Activated CD8-positive, alpha-beta T cell treated with anti-CD3 and anti-CD28 coated beads for 36 hours (primary cell): ENCODE measurements around the gene RYR1. TPM values are rescaled to one million over a fixed set of nuclear protein-coding genes. Genes with fewer than 3 reads are reported as not detected.

Experiments used
- ATAC-seq: fragments of 200-7000 bp; cut with Tn5 transposase; one replicate; pipeline ENCODE4 v1.10.0; 2021; ENCODE audit warnings: mild to moderate bottlenecking, moderate library complexity
- CTCF ChIA-PET: fragments of 350-600 bp; sonication (Branson Sonifier 250); formaldehyde crosslinking; loops from one replicate; lab custom pipeline; 2021; ENCODE audit warnings: antibody characterized with exemption; lab: Charles Lee
- POLR2A ChIA-PET: fragments of 350-600 bp; sonication (Branson Sonifier 250); formaldehyde crosslinking; loops from one replicate; lab custom pipeline; 2021; ENCODE audit warnings: antibody characterized with exemption; lab: Charles Lee
- DNase-seq: peaks from one replicate; pipeline ENCODE4 v3.0.0-alpha.2; 2020
- H3K27ac Mint-ChIP-seq: one replicate; pipeline ENCODE4 v1.8.0; 2021; ENCODE audit warnings: mild to moderate bottlenecking, mixed read lengths
- H3K27me3 Mint-ChIP-seq: one replicate; pipeline ENCODE4 v1.8.0; 2021; ENCODE audit warnings: mixed read lengths
- H3K36me3 Mint-ChIP-seq: one replicate; pipeline ENCODE4 v1.8.0; 2021; ENCODE audit warnings: low read depth, mixed read lengths
- H3K4me1 Mint-ChIP-seq: one replicate; pipeline ENCODE4 v1.8.0; 2021; ENCODE audit warnings: low read depth, mixed read lengths
- H3K4me3 Mint-ChIP-seq: one replicate; pipeline ENCODE4 v1.8.0; 2021; ENCODE audit warnings: mild to moderate bottlenecking, moderate library complexity, mixed read lengths
- H3K9me3 Mint-ChIP-seq: one replicate; pipeline ENCODE4 v1.8.0; 2021; ENCODE audit warnings: mixed read lengths
- CTCF ChIP-seq: fragments of 200-600 bp; IDR thresholded peaks from one replicate; pipeline ENCODE4 v1.8.0; 2022; ENCODE audit warnings: antibody characterized with exemption, mild to moderate bottlenecking
- intact Hi-C: fragments of 100-400 bp; cut with micrococcal nuclease; formaldehyde crosslinking; loops from one replicate; pipeline ENCODE4 v1.10.0; 2022
- total RNA-seq, 2 experiments: library from RNA; stranded (reverse); gene quantifications; one replicate each; pipeline ENCODE4 v1.2.3, GENCODE V29; 2021

The RYR1 gene
- total RNA-seq, 2 experiments from 2014 or later, result 0.63 to 1.2 TPM

- Mint-ChIP-seq H3K36me3 (peaks cover 7% of the 10 kb centered on the region), H3K27me3 (peaks cover 8% of the 10 kb centered on the region), H3K4me3 (no peak overlapping the region), H3K4me1 (peaks cover 5% of the 10 kb centered on the region), H3K27ac (no peak overlapping the region), H3K9me3 (peaks cover 13% of the 10 kb centered on the region)
- ChIA-PET CTCF (interaction anchor here (1.8 kb wide), 1 partner anchor 16 kb away, joined by 5 read pairs; no protein-coding TSS in a partner anchor), POLR2A (no interaction called here)
- no peak for ATAC-seq
- no peak for DNase-seq
- intact Hi-C loops, result no loop called here
- TF ChIP-seq CTCF, result no peak
Observed at GRCh38 chr19:38531515-38531914, 98.0 kb downstream of the RYR1 start.

- H3K4me1 Mint-ChIP-seq, result peaks cover 20% of the 10 kb centered on the region
- DNase-seq (no peak), ATAC-seq (no peak)
- no peak for TF ChIP-seq CTCF
- H3K4me3 Mint-ChIP-seq, result no peak overlapping the region
- POLR2A ChIA-PET, result no interaction called here
- H3K36me3 Mint-ChIP-seq, result peaks cover 7% of the 10 kb centered on the region
- peaks cover 8% of the 10 kb centered on the region for H3K27me3 Mint-ChIP-seq
- CTCF ChIA-PET, result interaction anchor here (0.6 to 3.2 kb wide), 5 partner anchors 8 to 336 kb away, joined by 3 to 10 read pairs (median 3); no protein-coding TSS in a partner anchor
- intact Hi-C loops, result no loop called here
- H3K9me3 Mint-ChIP-seq, result peaks cover 14% of the 10 kb centered on the region
- no peak overlapping the region for H3K27ac Mint-ChIP-seq
Observed at GRCh38 chr19:38532939-38533338, 99.4 kb downstream of the RYR1 start.

GRCh38 chr19:38534574-38534973 lies 101.1 kb downstream of the RYR1 start:
- no peak for TF ChIP-seq CTCF
- ATAC-seq, result no peak
- POLR2A ChIA-PET, result no interaction called here
- Mint-ChIP-seq H3K27me3 (peaks cover 8% of the 10 kb centered on the region), H3K4me1 (peaks cover 33% of the 10 kb centered on the region), H3K36me3 (peaks cover 9% of the 10 kb centered on the region), H3K9me3 (peaks cover 16% of the 10 kb centered on the region), H3K4me3 (no peak overlapping the region), H3K27ac (no peak overlapping the region)
- intact Hi-C loops, result no loop called here
- CTCF ChIA-PET, result interaction anchor here (1.0 to 3.2 kb wide), 2 partner anchors 10 to 19 kb away, joined by 3 to 10 read pairs; no protein-coding TSS in a partner anchor
- no peak for DNase-seq

- no peak for ATAC-seq
- ChIA-PET CTCF (interaction anchor here (1.0 to 3.2 kb wide), 3 partner anchors 9 to 132 kb away, joined by 3 to 10 read pairs (median 6); partner anchors contain the start of gene FAM98C), POLR2A (no interaction called here)
- Mint-ChIP-seq H3K9me3 (peaks cover 18% of the 10 kb centered on the region), H3K27me3 (peaks cover 8% of the 10 kb centered on the region), H3K27ac (no peak overlapping the region), H3K36me3 (peaks cover 9% of the 10 kb centered on the region), H3K4me1 (peaks cover 37% of the 10 kb centered on the region), H3K4me3 (no peak overlapping the region)
- intact Hi-C loops, result no loop called here
- no peak for DNase-seq
- no peak for TF ChIP-seq CTCF
Observed at GRCh38 chr19:38535212-38535611, 101.7 kb downstream of the RYR1 start.

GRCh38 chr19:38537071-38537936 lies 103.8 kb downstream of the RYR1 start:
- H3K4me3 Mint-ChIP-seq, result no peak overlapping the region
- peaks cover 37% of the 10 kb centered on the region for H3K4me1 Mint-ChIP-seq
- no peak for ATAC-seq
- ChIA-PET POLR2A (no interaction called here), CTCF (interaction anchor here (1.0 kb wide), 1 partner anchor 22 kb away, joined by 3 read pairs; no protein-coding TSS in a partner anchor)
- no peak for TF ChIP-seq CTCF
- intact Hi-C loops, result no loop called here
- H3K9me3 Mint-ChIP-seq, result peaks cover 22% of the 10 kb centered on the region
- H3K27me3 Mint-ChIP-seq, result peaks cover 8% of the 10 kb centered on the region
- peak overlapping the region; percentile 64 for H3K27ac Mint-ChIP-seq
- DNase-seq, result peak; percentile 33
- H3K36me3 Mint-ChIP-seq, result peaks cover 9% of the 10 kb centered on the region
